Measurements from ENCODE around the gene HOXB2. TPM values are rescaled to one million over a fixed set of nuclear protein-coding genes. Genes with fewer than 3 reads are reported as not detected.

Gene HOXB2
- total RNA-seq, 1 experiment from 2014 or later, result 3.7 TPM

DNA sequence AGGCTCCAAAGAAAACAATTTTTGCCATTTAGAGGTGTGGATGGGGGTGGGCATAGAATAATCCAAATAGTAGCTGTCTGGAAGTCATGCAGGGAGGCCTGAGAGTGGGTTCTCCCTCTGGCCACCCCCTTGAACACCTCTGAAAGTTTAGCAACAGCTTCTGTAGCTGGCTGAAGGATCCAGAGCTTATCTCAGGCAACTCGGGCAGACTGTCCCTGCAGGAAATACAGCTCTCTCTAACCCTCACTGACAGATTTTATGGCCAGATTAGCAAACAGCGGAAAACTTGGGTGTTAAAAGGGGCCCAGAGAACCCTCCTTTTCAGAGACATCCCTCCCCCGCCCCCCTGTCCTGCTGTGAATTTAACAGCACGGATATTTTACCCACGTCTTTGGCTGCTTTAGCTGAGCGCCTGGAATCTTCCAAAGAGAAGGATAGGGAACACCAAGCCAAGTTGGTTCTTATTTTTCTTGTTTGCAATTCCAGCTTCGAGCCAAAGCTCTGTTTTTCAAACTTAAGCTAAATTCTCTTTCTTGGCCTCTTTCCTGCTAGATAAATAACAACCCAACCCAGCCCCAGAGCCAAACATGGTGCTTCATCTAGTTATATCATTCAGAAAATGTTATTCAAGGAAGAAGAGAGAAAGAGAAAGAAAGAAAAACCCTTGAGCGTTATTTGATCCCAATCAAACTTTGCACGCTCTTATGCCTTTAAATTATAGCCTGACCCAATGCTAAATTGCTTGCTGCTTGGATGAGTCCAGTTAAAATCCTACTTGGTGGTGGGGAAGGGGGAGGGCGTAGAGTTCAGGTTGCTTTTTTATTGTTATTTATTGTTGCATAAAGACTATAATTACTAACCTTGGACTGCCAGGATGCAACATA is 2.3 kb upstream of the HOXB2 start (continued):
- TF ChIP-seq, protein P1, sequence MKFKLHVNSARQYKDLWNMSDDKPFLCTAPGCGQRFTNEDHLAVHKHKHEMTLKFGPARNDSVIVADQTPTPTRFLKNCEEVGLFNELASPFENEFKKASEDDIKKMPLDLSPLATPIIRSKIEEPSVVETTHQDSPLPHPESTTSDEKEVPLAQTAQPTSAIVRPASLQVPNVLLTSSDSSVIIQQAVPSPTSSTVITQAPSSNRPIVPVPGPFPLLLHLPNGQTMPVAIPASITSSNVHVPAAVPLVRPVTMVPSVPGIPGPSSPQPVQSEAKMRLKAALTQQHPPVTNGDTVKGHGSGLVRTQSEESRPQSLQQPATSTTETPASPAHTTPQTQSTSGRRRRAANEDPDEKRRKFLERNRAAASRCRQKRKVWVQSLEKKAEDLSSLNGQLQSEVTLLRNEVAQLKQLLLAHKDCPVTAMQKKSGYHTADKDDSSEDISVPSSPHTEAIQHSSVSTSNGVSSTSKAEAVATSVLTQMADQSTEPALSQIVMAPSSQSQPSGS (CRISPR knock-in tag; IDR thresholded peaks at IDR 0.05; ENCODE audit: borderline replicate concordance, low read depth), result no peak

DNA sequence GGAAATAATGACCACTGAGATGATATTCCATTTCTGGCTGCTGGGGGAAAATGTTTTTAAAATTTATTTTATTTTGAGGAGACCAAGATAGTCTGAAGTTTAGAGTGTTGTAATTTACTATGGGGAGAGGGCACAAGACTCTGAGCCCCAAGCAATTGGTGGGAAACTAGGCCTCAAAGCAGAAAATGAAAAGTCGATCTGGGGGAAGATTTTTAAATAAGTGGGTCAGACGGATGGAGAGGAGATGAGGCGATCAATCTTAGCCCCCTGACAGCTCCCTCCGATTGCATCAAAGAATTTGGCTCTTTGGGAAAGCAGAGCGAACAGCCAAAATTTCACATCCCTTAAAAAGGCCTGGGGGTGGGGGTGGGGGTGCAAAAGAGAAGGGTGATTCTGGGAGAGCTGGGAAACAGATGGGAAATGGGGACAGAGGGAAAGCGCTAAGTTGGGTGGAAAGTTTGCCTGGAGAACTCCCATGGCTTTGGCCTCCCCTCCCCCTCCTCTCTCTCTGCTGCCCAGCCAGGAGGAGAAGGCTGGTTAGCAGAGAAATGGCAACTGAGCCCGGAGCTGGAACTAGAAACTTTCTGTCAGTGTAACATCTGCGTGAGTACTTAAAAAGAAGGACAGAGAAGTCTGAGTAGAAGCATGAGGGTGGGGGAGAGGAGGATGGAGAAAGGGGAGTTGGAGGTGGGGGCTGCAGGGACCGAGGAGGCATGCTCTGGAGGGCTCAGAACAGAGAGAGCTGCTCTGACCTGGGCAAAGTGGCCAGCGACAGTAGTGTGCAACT is 1.4 kb upstream of the HOXB2 start:
- peak overlapping the region; percentile 37 for H3K4me3 Mint-ChIP-seq
- peak; percentile 19 for ATAC-seq
- CTCF ChIA-PET, result interaction anchor here (0.8 to 2.3 kb wide), 9 partner anchors 18 to 285 kb away, joined by 3 to 8 read pairs (median 4); no protein-coding TSS in a partner anchor
- no peaks in the 10 kb centered on the region for H3K36me3 Mint-ChIP-seq
- peaks cover 99% of the 10 kb centered on the region; the same call in 1 of the 2 replicates for H3K27me3 Mint-ChIP-seq (ENCODE audit: low read depth)
- POLR2A ChIA-PET, result interaction anchor here (0.5 to 1.0 kb wide), 3 partner anchors 17 to 163 kb away, joined by 3 to 4 read pairs (median 3); no protein-coding TSS in a partner anchor
- no peak overlapping the region for H3K27ac Mint-ChIP-seq
- DNase-seq (ENCODE audit: low spot score), result peak; percentile 58
- H3K4me1 Mint-ChIP-seq, result peaks cover 75% of the 10 kb centered on the region
- no peak for TF ChIP-seq EMX1 (CRISPR knock-in tag; IDR thresholded peaks at IDR 0.05)
- TF ChIP-seq, protein P2, sequence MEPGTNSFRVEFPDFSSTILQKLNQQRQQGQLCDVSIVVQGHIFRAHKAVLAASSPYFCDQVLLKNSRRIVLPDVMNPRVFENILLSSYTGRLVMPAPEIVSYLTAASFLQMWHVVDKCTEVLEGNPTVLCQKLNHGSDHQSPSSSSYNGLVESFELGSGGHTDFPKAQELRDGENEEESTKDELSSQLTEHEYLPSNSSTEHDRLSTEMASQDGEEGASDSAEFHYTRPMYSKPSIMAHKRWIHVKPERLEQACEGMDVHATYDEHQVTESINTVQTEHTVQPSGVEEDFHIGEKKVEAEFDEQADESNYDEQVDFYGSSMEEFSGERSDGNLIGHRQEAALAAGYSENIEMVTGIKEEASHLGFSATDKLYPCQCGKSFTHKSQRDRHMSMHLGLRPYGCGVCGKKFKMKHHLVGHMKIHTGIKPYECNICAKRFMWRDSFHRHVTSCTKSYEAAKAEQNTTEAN (CRISPR knock-in tag; IDR thresholded peaks at IDR 0.05), result no peak
- TF ChIP-seq CBFB (CRISPR knock-in tag; IDR thresholded peaks at IDR 0.05; ENCODE audit: low read depth), result no peak
- no peak for TF ChIP-seq NR1H2 (CRISPR knock-in tag; IDR thresholded peaks at IDR 0.05)
- no peak for TF ChIP-seq ZNF671 (CRISPR knock-in tag; IDR thresholded peaks at IDR 0.05)
- H3K9me3 Mint-ChIP-seq, result no peaks in the 10 kb centered on the region

DNA sequence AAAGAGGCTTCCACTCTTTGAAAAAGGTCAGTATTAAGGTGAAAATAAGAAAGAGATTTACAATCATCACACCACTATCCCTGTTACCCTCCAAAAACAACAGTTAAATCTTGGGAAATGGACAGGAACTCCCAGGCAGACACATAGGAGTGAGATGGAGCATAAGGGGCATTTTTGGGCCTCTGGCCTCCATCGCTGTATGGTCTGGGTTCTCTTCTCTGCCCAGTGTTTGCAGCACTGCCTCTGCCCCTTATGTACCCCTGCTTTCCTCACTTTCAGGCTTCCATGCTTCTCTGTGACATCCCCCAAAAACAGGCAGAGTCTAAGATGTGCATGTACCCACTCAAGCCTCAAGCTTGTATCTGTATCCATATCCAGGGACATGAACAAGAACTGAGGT is 630 bp upstream of the HOXB2 start:
- Mint-ChIP-seq H3K9me3 (no peaks in the 10 kb centered on the region), H3K36me3 (no peaks in the 10 kb centered on the region), H3K4me1 (peaks cover 79% of the 10 kb centered on the region), H3K27ac (no peak overlapping the region), H3K27me3 (ENCODE audit: low read depth) (peaks cover 99% of the 10 kb centered on the region; the same call in 1 of the 2 replicates), H3K4me3 (peak overlapping the region; percentile 69)
- DNase-seq (ENCODE audit: low spot score) (no peak), ATAC-seq (no peak)
- ChIA-PET POLR2A (no interaction called here), CTCF (interaction anchor here (2.3 kb wide), 1 partner anchor 44 kb away, joined by 8 read pairs; no protein-coding TSS in a partner anchor)
- no peak for TF ChIP-seq OVOL2 (CRISPR knock-in tag; IDR thresholded peaks at IDR 0.05; ENCODE audit: borderline replicate concordance)
- TF ChIP-seq, protein P3, sequence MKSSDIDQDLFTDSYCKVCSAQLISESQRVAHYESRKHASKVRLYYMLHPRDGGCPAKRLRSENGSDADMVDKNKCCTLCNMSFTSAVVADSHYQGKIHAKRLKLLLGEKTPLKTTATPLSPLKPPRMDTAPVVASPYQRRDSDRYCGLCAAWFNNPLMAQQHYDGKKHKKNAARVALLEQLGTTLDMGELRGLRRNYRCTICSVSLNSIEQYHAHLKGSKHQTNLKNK (CRISPR knock-in tag; IDR thresholded peaks at IDR 0.05), result no peak
- TF ChIP-seq, protein P4, sequence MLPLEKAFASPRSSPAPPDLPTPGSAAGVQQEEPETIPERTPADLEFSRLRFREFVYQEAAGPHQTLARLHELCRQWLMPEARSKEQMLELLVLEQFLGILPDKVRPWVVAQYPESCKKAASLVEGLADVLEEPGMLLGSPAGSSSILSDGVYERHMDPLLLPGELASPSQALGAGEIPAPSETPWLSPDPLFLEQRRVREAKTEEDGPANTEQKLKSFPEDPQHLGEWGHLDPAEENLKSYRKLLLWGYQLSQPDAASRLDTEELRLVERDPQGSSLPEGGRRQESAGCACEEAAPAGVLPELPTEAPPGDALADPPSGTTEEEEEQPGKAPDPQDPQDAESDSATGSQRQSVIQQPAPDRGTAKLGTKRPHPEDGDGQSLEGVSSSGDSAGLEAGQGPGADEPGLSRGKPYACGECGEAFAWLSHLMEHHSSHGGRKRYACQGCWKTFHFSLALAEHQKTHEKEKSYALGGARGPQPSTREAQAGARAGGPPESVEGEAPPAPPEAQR (CRISPR knock-in tag; IDR thresholded peaks at IDR 0.05), result no peak
- TF ChIP-seq, protein P5, sequence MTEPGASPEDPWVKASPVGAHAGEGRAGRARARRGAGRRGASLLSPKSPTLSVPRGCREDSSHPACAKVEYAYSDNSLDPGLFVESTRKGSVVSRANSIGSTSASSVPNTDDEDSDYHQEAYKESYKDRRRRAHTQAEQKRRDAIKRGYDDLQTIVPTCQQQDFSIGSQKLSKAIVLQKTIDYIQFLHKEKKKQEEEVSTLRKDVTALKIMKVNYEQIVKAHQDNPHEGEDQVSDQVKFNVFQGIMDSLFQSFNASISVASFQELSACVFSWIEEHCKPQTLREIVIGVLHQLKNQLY (CRISPR knock-in tag; IDR thresholded peaks at IDR 0.05), result no peak
- TF ChIP-seq, protein P2 (CRISPR knock-in tag; IDR thresholded peaks at IDR 0.05), result no peak
- no peak for TF ChIP-seq TP53 (CRISPR knock-in tag; IDR thresholded peaks at IDR 0.05)
- no peak for TF ChIP-seq ZNF232 (CRISPR knock-in tag; IDR thresholded peaks at IDR 0.05)
- TF ChIP-seq, protein P6, sequence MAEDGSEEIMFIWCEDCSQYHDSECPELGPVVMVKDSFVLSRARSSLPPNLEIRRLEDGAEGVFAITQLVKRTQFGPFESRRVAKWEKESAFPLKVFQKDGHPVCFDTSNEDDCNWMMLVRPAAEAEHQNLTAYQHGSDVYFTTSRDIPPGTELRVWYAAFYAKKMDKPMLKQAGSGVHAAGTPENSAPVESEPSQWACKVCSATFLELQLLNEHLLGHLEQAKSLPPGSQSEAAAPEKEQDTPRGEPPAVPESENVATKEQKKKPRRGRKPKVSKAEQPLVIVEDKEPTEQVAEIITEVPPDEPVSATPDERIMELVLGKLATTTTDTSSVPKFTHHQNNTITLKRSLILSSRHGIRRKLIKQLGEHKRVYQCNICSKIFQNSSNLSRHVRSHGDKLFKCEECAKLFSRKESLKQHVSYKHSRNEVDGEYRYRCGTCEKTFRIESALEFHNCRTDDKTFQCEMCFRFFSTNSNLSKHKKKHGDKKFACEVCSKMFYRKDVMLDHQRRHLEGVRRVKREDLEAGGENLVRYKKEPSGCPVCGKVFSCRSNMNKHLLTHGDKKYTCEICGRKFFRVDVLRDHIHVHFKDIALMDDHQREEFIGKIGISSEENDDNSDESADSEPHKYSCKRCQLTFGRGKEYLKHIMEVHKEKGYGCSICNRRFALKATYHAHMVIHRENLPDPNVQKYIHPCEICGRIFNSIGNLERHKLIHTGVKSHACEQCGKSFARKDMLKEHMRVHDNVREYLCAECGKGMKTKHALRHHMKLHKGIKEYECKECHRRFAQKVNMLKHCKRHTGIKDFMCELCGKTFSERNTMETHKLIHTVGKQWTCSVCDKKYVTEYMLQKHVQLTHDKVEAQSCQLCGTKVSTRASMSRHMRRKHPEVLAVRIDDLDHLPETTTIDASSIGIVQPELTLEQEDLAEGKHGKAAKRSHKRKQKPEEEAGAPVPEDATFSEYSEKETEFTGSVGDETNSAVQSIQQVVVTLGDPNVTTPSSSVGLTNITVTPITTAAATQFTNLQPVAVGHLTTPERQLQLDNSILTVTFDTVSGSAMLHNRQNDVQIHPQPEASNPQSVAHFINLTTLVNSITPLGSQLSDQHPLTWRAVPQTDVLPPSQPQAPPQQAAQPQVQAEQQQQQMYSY (CRISPR knock-in tag; IDR thresholded peaks at IDR 0.05), result no peak
- TF ChIP-seq, protein P7, sequence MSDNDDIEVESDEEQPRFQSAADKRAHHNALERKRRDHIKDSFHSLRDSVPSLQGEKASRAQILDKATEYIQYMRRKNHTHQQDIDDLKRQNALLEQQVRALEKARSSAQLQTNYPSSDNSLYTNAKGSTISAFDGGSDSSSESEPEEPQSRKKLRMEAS (CRISPR knock-in tag; IDR thresholded peaks at IDR 0.05), result no peak
- TF ChIP-seq ZNF423 (CRISPR knock-in tag; IDR thresholded peaks at IDR 0.05), result no peak
- TF ChIP-seq SMAD4 (CRISPR knock-in tag; IDR thresholded peaks at IDR 0.05), result no peak

Data from WTC11 (cell line).